Nephron progenitor cell (in vitro differentiated cells): Measurements from ENCODE around the gene ARL17B.
"Not testable (repeated sequence)": the region's sequence is repeated elsewhere in the genome, so short reads cannot be mapped to it uniquely, and the experiment has no call there.

ENCODE experiments used
- DNase-seq: peaks from one replicate; pipeline ENCODE4 v3.0.0; 2021
- H3K27ac Mint-ChIP-seq: 2 replicates; pipeline ENCODE4 v1.8.0; 2021; ENCODE audit warnings: mild to moderate bottlenecking, moderate library complexity, mixed read lengths
- H3K27me3 Mint-ChIP-seq: 2 replicates; pipeline ENCODE4 v1.8.0; 2021; ENCODE audit warnings: mild to moderate bottlenecking, low read depth, mixed read lengths; ENCODE audit not compliant: poor library complexity
- H3K36me3 Mint-ChIP-seq: 2 replicates; pipeline ENCODE4 v1.8.0; 2021; ENCODE audit warnings: low read depth, mixed read lengths
- H3K4me1 Mint-ChIP-seq: 2 replicates; pipeline ENCODE4 v1.8.0; 2021; ENCODE audit warnings: mixed read lengths
- H3K4me3 Mint-ChIP-seq: 2 replicates; pipeline ENCODE4 v1.8.0; 2021; ENCODE audit warnings: mild to moderate bottlenecking, moderate library complexity, mixed read lengths
- H3K9me3 Mint-ChIP-seq: 2 replicates; pipeline ENCODE4 v1.8.0; 2021; ENCODE audit warnings: mild to moderate bottlenecking, moderate library complexity, mixed read lengths
- CTCF ChIP-seq: fragments of 200-600 bp; sonication (generic); IDR thresholded peaks from 2 replicates; pipeline ENCODE4 v1.5.0; 2021; ENCODE audit warnings: antibody characterized with exemption

ARL17B gene

GRCh38 chr17:46264456-46265198 is 96.9 kb downstream of the ARL17B start:
- Mint-ChIP-seq H3K4me1 (peaks cover 17% of the 10 kb centered on the region), H3K27me3 (peaks cover 91% of the 10 kb centered on the region), H3K27ac (no peak overlapping the region), H3K9me3 (peaks cover 5% of the 10 kb centered on the region), H3K4me3 (peak overlapping the region; percentile 18), H3K36me3 (peaks cover 7% of the 10 kb centered on the region)
- TF ChIP-seq CTCF = no peak
- no peak for DNase-seq

GRCh38 chr17:46262271-46262670 is 99.3 kb downstream of the ARL17B start:
- peaks cover 7% of the 10 kb centered on the region for H3K36me3 Mint-ChIP-seq
- no peak overlapping the region for H3K27ac Mint-ChIP-seq
- H3K9me3 Mint-ChIP-seq = peaks cover 5% of the 10 kb centered on the region
- H3K27me3 Mint-ChIP-seq = peaks cover 80% of the 10 kb centered on the region
- no peak for TF ChIP-seq CTCF
- no peak for DNase-seq
- no peak overlapping the region for H3K4me3 Mint-ChIP-seq
- H3K4me1 Mint-ChIP-seq = peaks cover 9% of the 10 kb centered on the region

- H3K9me3 Mint-ChIP-seq, H3K36me3 Mint-ChIP-seq, H3K4me1 Mint-ChIP-seq: not testable (repeated sequence)
- peak; percentile 59 for DNase-seq
- Mint-ChIP-seq H3K4me3 (peak overlapping the region; percentile 83), H3K27ac (peak overlapping the region; percentile 32), H3K27me3 (peaks cover 68% of the 10 kb centered on the region)
Measured at GRCh38 chr17:46259845-46260661, 101.5 kb downstream of the ARL17B start.

- not testable (repeated sequence) for DNase-seq, H3K36me3 Mint-ChIP-seq, H3K4me1 Mint-ChIP-seq, H3K9me3 Mint-ChIP-seq, H3K4me3 Mint-ChIP-seq, H3K27ac Mint-ChIP-seq
- peaks cover 31% of the 10 kb centered on the region for H3K27me3 Mint-ChIP-seq
Measured at GRCh38 chr17:46256369-46256768, 105.2 kb downstream of the ARL17B start.

- H3K4me3 Mint-ChIP-seq, H3K9me3 Mint-ChIP-seq, H3K4me1 Mint-ChIP-seq, H3K27ac Mint-ChIP-seq, H3K36me3 Mint-ChIP-seq, DNase-seq: not testable (repeated sequence)
- H3K27me3 Mint-ChIP-seq = peaks cover 27% of the 10 kb centered on the region
Measured at GRCh38 chr17:46254215-46254614, 107.4 kb downstream of the ARL17B start.

GRCh38 chr17:46253722-46254121 is 107.8 kb downstream of the ARL17B start:
- peak; percentile 77 for DNase-seq
- not testable (repeated sequence) for H3K36me3 Mint-ChIP-seq, H3K4me3 Mint-ChIP-seq, H3K9me3 Mint-ChIP-seq, H3K4me1 Mint-ChIP-seq, H3K27ac Mint-ChIP-seq
- H3K27me3 Mint-ChIP-seq = peaks cover 25% of the 10 kb centered on the region
- TF ChIP-seq CTCF = peak; percentile 39

GRCh38 chr17:46252804-46253203 is 108.8 kb downstream of the ARL17B start:
- DNase-seq, H3K4me3 Mint-ChIP-seq, H3K36me3 Mint-ChIP-seq, H3K9me3 Mint-ChIP-seq, H3K27ac Mint-ChIP-seq, H3K4me1 Mint-ChIP-seq: not testable (repeated sequence)
- H3K27me3 Mint-ChIP-seq = peaks cover 27% of the 10 kb centered on the region

- H3K27ac Mint-ChIP-seq, H3K9me3 Mint-ChIP-seq, H3K4me3 Mint-ChIP-seq, H3K4me1 Mint-ChIP-seq, DNase-seq, H3K36me3 Mint-ChIP-seq: not testable (repeated sequence)
- H3K27me3 Mint-ChIP-seq = peaks cover 33% of the 10 kb centered on the region
Measured at GRCh38 chr17:46249153-46249552, 112.4 kb downstream of the ARL17B start.

- not testable (repeated sequence) for H3K9me3 Mint-ChIP-seq, DNase-seq, H3K4me1 Mint-ChIP-seq, H3K27ac Mint-ChIP-seq, H3K4me3 Mint-ChIP-seq, H3K36me3 Mint-ChIP-seq
- H3K27me3 Mint-ChIP-seq = peaks cover 39% of the 10 kb centered on the region
Measured at GRCh38 chr17:46244949-46245768, 116.4 kb downstream of the ARL17B start.

GRCh38 chr17:46244339-46244913 is 117.1 kb downstream of the ARL17B start:
- not testable (repeated sequence) for H3K27ac Mint-ChIP-seq, H3K36me3 Mint-ChIP-seq, H3K4me1 Mint-ChIP-seq, DNase-seq, H3K4me3 Mint-ChIP-seq, H3K9me3 Mint-ChIP-seq
- peaks cover 39% of the 10 kb centered on the region for H3K27me3 Mint-ChIP-seq
